DLD1 (cell line): ENCODE measurements around the gene METTL18.
"Not testable (repeated sequence)": the region's sequence is repeated elsewhere in the genome, so short reads cannot be mapped to it uniquely, and the experiment has no call there.

ENCODE experiments used
- in situ Hi-C: cut with HindIII; loops from 2 replicates; pipeline ENCODE4 v1.10.0; 2017; ENCODE audit warnings: low sequenced_read_pairs

Gene METTL18

GRCh38 chr1:169794530-169795416, at the start of gene METTL18:
METTL18 (minus strand) TSS chr1:169794907; CDS start chr1:169793695, 1,212 bp downstream.
- in situ Hi-C loops: no loop called here

GRCh38 chr1:169838942-169839341, 44.2 kb upstream of the METTL18 start:
- in situ Hi-C loops: no loop called here

- in situ Hi-C loops: no loop called here
Measured at GRCh38 chr1:169836198-169836597, 41.5 kb upstream of the METTL18 start.

GRCh38 chr1:169835647-169836046, 40.9 kb upstream of the METTL18 start:
- in situ Hi-C loops: no loop called here

- in situ Hi-C loops: no loop called here
Measured at GRCh38 chr1:169834869-169835268, 40.2 kb upstream of the METTL18 start.

GRCh38 chr1:169833179-169833901, 38.6 kb upstream of the METTL18 start:
- in situ Hi-C loops: no loop called here

- in situ Hi-C loops: no loop called here
Measured at GRCh38 chr1:169829671-169830070, 35.0 kb upstream of the METTL18 start.

- in situ Hi-C loops: no loop called here
Measured at GRCh38 chr1:169824153-169824552, 29.4 kb upstream of the METTL18 start.

- in situ Hi-C loops: no loop called here
Measured at GRCh38 chr1:169821500-169821899, 26.8 kb upstream of the METTL18 start.

- in situ Hi-C loops: no loop called here
Measured at GRCh38 chr1:169816617-169817016, 21.9 kb upstream of the METTL18 start.

GRCh38 chr1:169814265-169814664, 19.6 kb upstream of the METTL18 start:
- in situ Hi-C loops: no loop called here

- in situ Hi-C loops: no loop called here
Measured at GRCh38 chr1:169812131-169812530, 17.4 kb upstream of the METTL18 start.

GRCh38 chr1:169811418-169812035, 16.8 kb upstream of the METTL18 start:
- in situ Hi-C loops: not testable (repeated sequence)

- in situ Hi-C loops: no loop called here
Measured at GRCh38 chr1:169809370-169810095, 14.8 kb upstream of the METTL18 start.

- in situ Hi-C loops: no loop called here
Measured at GRCh38 chr1:169804941-169805340, 10.2 kb upstream of the METTL18 start.

- in situ Hi-C loops: no loop called here
Measured at GRCh38 chr1:169802888-169803287, 8.2 kb upstream of the METTL18 start.

GRCh38 chr1:169797281-169797680, 2.6 kb upstream of the METTL18 start:
- in situ Hi-C loops: no loop called here

- in situ Hi-C loops: no loop called here
Measured at GRCh38 chr1:169796274-169796810, 1.6 kb upstream of the METTL18 start.

- in situ Hi-C loops: no loop called here
Measured at GRCh38 chr1:169795687-169796086, 980 bp upstream of the METTL18 start.

GRCh38 chr1:169793730-169794129, 977 bp downstream of the METTL18 start:
- in situ Hi-C loops: no loop called here

GRCh38 chr1:169788402-169788801, 6.3 kb downstream of the METTL18 start:
- in situ Hi-C loops: no loop called here
